GM21447 (cell line): ENCODE results near the gene RHCE.
"Not testable (repeated sequence)": the region's sequence is repeated elsewhere in the genome, so short reads cannot be mapped to it uniquely, and the experiment has no call there.

Source experiments
- ATAC-seq: cut with Tn5 transposase; IDR thresholded peaks from one replicate; pipeline ENCODE4 v1.9.1; 2021; ENCODE audit not compliant: unreplicated experiment

RHCE gene

GRCh38 chr1:25349606-25350005 lies 71.0 kb downstream of the RHCE start:
- no peak for ATAC-seq

GRCh38 chr1:25347556-25347955 lies 73.1 kb downstream of the RHCE start:
- ATAC-seq: no peak

GRCh38 chr1:25343872-25344271 lies 76.8 kb downstream of the RHCE start:
- no peak for ATAC-seq

GRCh38 chr1:25342846-25343245 lies 77.8 kb downstream of the RHCE start:
- ATAC-seq: no peak

- no peak for ATAC-seq
Observed at GRCh38 chr1:25341746-25342145, 78.9 kb downstream of the RHCE start.

- ATAC-seq: no peak
Observed at GRCh38 chr1:25338986-25339385, 81.6 kb downstream of the RHCE start.

- peak; percentile 57 for ATAC-seq
Observed at GRCh38 chr1:25338188-25338981, 82.2 kb downstream of the RHCE start, which contains the start of gene TMEM50A. Gene TMEM50A (plus strand): TSS chr1:25338334. CDS start chr1:25340487, 2,153 bp downstream.

GRCh38 chr1:25337483-25338187 lies 83.0 kb downstream of the RHCE start:
- peak; percentile 40 for ATAC-seq

- peak; percentile 23 for ATAC-seq
Observed at GRCh38 chr1:25336922-25337354, 83.7 kb downstream of the RHCE start.

GRCh38 chr1:25329950-25330349 lies 90.7 kb downstream of the RHCE start:
- ATAC-seq: not testable (repeated sequence)

GRCh38 chr1:25329336-25329735 lies 91.3 kb downstream of the RHCE start:
- ATAC-seq: not testable (repeated sequence)

- ATAC-seq: not testable (repeated sequence)
Observed at GRCh38 chr1:25328791-25329185, 91.8 kb downstream of the RHCE start.

GRCh38 chr1:25327864-25328790 lies 92.5 kb downstream of the RHCE start:
- not testable (repeated sequence) for ATAC-seq

GRCh38 chr1:25324407-25324806 lies 96.2 kb downstream of the RHCE start:
- ATAC-seq: not testable (repeated sequence)

- ATAC-seq: not testable (repeated sequence)
Observed at GRCh38 chr1:25322127-25322526, 98.5 kb downstream of the RHCE start.

- not testable (repeated sequence) for ATAC-seq
Observed at GRCh38 chr1:25320314-25320938, 100.2 kb downstream of the RHCE start.

GRCh38 chr1:25312806-25313470 lies 107.7 kb downstream of the RHCE start:
- not testable (repeated sequence) for ATAC-seq
